Suprapubic skin (tissue), 4 donors: ENCODE measurements around the gene TNFRSF9. TPM values are rescaled to one million over a fixed set of nuclear protein-coding genes. Genes with fewer than 3 reads are reported as not detected.

Experiments
- DNase-seq, 2 donors: peaks; one replicate each; pipeline ENCODE4 v3.0.0-alpha.2; 2019; ENCODE audit warnings: low spot score in 2 of 2
- H3K27ac ChIP-seq: fragments of 200-600 bp; sonication (generic); one replicate; pipeline ENCODE4 v1.5.1; 2019
- H3K27me3 ChIP-seq: fragments of 200-600 bp; sonication (generic); one replicate; pipeline ENCODE4 v1.5.1; 2019
- H3K36me3 ChIP-seq: fragments of 200-600 bp; sonication (generic); one replicate; pipeline ENCODE4 v1.5.1; 2019
- H3K4me1 ChIP-seq: fragments of 200-600 bp; sonication (generic); one replicate; pipeline ENCODE4 v1.5.1; 2019
- H3K4me3 ChIP-seq: fragments of 200-600 bp; sonication (generic); one replicate; pipeline ENCODE4 v1.5.1; 2019; ENCODE audit warnings: mild to moderate bottlenecking
- H3K9me3 ChIP-seq: fragments of 200-600 bp; sonication (generic); one replicate; pipeline ENCODE4 v1.5.1; 2019
- EP300 ChIP-seq: sonication (generic); formaldehyde crosslinking; IDR thresholded peaks from one replicate; pipeline ENCODE4 v1.6.1; 2017; ENCODE audit warnings: antibody characterized with exemption
- POLR2A ChIP-seq, 2 donors: fragments of 450-650 bp; IDR thresholded peaks; one replicate each; pipeline ENCODE4 v1.6.1; 2017; ENCODE audit warnings: antibody characterized with exemption in 2 of 2, mild to moderate bottlenecking in 2 of 2, moderate library complexity in 2 of 2
- POLR2AphosphoS5 ChIP-seq, 3 donors: sonication (generic); formaldehyde crosslinking; IDR thresholded peaks; one replicate each; pipeline ENCODE4 v1.6.1; 2017; ENCODE audit warnings: antibody characterized with exemption in 3 of 3
- WGBS: methylation state at CpG from one replicate; pipeline ENCODE4 v1.1.5; 2018; 5-methylcytosine and 5-hydroxymethylcytosine counted together
- total RNA-seq, 4 donors: library from RNA; depleted of rRNA; stranded (reverse); fragments of >200 nt; gene quantifications; one replicate each; pipeline ENCODE4 v1.1.0, GENCODE V29; 2016
- TF ChIP-seq, protein P1 (sequence below), 2 donors: fragments of 200-600 bp in 1 of 2; fragments of 450-650 bp in 1 of 2; sonication (generic) in 1 of 2; IDR thresholded peaks; one replicate each; pipeline ENCODE4 v1.5.1; 2016 to 2019; ENCODE audit warnings: antibody characterized with exemption in 2 of 2, mild to moderate bottlenecking in 1 of 2, moderate library complexity in 1 of 2

The TNFRSF9 gene
- total RNA-seq, 4 donors from 2014 or later = not detected

- no peak overlapping the region for H3K4me3 ChIP-seq
- H3K27me3 ChIP-seq = peaks cover 6% of the 10 kb centered on the region
- H3K4me1 ChIP-seq = no peaks in the 10 kb centered on the region
- no peaks in the 10 kb centered on the region for H3K9me3 ChIP-seq
- no peak for TF ChIP-seq EP300
- no peak for TF ChIP-seq POLR2A (IDR thresholded peaks at IDR 0.05)
- TF ChIP-seq, protein P1, sequence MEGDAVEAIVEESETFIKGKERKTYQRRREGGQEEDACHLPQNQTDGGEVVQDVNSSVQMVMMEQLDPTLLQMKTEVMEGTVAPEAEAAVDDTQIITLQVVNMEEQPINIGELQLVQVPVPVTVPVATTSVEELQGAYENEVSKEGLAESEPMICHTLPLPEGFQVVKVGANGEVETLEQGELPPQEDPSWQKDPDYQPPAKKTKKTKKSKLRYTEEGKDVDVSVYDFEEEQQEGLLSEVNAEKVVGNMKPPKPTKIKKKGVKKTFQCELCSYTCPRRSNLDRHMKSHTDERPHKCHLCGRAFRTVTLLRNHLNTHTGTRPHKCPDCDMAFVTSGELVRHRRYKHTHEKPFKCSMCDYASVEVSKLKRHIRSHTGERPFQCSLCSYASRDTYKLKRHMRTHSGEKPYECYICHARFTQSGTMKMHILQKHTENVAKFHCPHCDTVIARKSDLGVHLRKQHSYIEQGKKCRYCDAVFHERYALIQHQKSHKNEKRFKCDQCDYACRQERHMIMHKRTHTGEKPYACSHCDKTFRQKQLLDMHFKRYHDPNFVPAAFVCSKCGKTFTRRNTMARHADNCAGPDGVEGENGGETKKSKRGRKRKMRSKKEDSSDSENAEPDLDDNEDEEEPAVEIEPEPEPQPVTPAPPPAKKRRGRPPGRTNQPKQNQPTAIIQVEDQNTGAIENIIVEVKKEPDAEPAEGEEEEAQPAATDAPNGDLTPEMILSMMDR (IDR thresholded peaks at IDR 0.05) = no peak
- no peak for TF ChIP-seq POLR2AphosphoS5 (IDR thresholded peaks at IDR 0.05)
- H3K27ac ChIP-seq = no peak overlapping the region
- H3K36me3 ChIP-seq = no peaks in the 10 kb centered on the region
- no peak for DNase-seq
- 69% methylated on average over 2 of the region's 2 CpGs for WGBS
Observed at GRCh38 chr1:7916501-7916830, 24.2 kb downstream of the TNFRSF9 start.

DNA sequence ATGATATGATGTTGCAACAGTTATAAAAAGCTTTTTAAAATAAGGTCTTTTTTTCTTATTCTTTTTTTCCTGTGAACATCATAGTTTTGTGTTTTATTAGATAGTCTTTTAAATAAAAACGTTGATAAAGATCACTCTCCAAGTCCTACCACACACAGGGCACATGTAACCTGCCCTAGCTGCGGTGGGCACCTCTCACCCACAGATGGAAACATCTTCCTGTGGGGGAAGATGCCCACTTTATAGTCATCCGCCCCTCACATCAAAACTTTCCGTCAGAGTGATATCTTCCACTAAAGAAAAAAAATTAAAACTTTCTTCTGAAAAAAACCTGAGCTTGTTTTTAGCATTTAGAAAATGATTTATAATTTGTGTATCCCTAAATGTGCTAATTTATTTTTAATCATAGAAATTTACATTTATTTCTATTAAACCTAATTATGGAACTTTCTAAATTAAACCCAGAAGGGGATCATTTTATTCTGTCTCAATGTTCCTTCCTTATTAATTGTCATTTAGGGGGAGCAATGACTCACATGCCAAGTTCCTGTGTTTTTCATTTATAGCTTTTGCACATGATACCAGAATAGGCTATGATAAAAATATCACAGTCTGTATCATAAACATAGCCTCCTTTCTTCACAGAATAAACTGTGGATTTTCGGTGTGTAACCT is 24.7 kb downstream of the TNFRSF9 start:
- H3K36me3 ChIP-seq = no peaks in the 10 kb centered on the region
- no peaks in the 10 kb centered on the region for H3K4me1 ChIP-seq
- no peak overlapping the region for H3K4me3 ChIP-seq
- no peak for DNase-seq
- peaks cover 6% of the 10 kb centered on the region for H3K27me3 ChIP-seq
- 64% methylated on average over 5 of the region's 5 CpGs for WGBS
- H3K9me3 ChIP-seq = no peaks in the 10 kb centered on the region
- H3K27ac ChIP-seq = no peak overlapping the region
- TF ChIP-seq POLR2AphosphoS5 (IDR thresholded peaks at IDR 0.05) (no peak), EP300 (no peak), POLR2A (IDR thresholded peaks at IDR 0.05) (no peak)
- TF ChIP-seq, protein P1 (IDR thresholded peaks at IDR 0.05) = no peak

- H3K36me3 ChIP-seq = no peaks in the 10 kb centered on the region
- TF ChIP-seq EP300 (no peak), POLR2AphosphoS5 (IDR thresholded peaks at IDR 0.05) (no peak), POLR2A (IDR thresholded peaks at IDR 0.05) (no peak)
- TF ChIP-seq, protein P1 (IDR thresholded peaks at IDR 0.05) = no peak
- peak in 1 of 2 donors; percentile 48 for DNase-seq
- no peaks in the 10 kb centered on the region for H3K4me1 ChIP-seq
- WGBS = 45% methylated on average over 18 of the region's 18 CpGs
- no peak overlapping the region for H3K27ac ChIP-seq
- no peaks in the 10 kb centered on the region for H3K9me3 ChIP-seq
- no peak overlapping the region for H3K4me3 ChIP-seq
- peaks cover 6% of the 10 kb centered on the region for H3K27me3 ChIP-seq
Observed at GRCh38 chr1:7912743-7913557, 27.7 kb downstream of the TNFRSF9 start.

DNA sequence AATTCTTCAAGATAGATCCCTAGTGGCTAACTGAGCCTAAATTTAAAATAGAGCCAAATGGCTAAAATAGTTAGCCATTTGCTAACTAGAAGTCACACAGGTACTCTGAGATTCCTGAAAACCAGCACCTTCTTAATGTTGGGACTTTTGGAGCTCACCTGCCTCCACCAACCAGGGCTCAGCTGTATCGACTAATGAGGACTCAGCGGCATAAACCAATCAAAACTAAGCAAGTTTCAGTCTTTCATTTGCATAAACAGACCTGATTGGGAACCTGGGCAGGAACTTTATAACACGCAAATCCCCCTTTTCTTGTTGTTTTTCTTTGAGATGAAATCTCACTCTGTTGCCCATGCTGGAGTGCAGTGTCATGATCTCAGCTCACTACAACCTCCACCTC is 28.5 kb downstream of the TNFRSF9 start:
- WGBS = 86% methylated on average over 3 of the region's 3 CpGs

GRCh38 chr1:7905262-7905661 is 35.4 kb downstream of the TNFRSF9 start:
- TF ChIP-seq POLR2AphosphoS5 (IDR thresholded peaks at IDR 0.05) = no peak
- TF ChIP-seq EP300 = no peak
- TF ChIP-seq, protein P1 (IDR thresholded peaks at IDR 0.05) = no peak
- no peak for TF ChIP-seq POLR2A (IDR thresholded peaks at IDR 0.05)
- Histone ChIP-seq H3K4me3 (no peak overlapping the region), H3K27me3 (no peaks in the 10 kb centered on the region), H3K27ac (no peak overlapping the region), H3K9me3 (no peaks in the 10 kb centered on the region), H3K36me3 (no peaks in the 10 kb centered on the region), H3K4me1 (peaks cover 3% of the 10 kb centered on the region)
- 74% methylated on average over 12 of the region's 12 CpGs for WGBS
- no peak for DNase-seq

More for the DNA sequence above, 28.5 kb downstream of the TNFRSF9 start:
- H3K27me3 ChIP-seq = peaks cover 6% of the 10 kb centered on the region
- no peaks in the 10 kb centered on the region for H3K9me3 ChIP-seq
- no peak for DNase-seq
- H3K27ac ChIP-seq = no peak overlapping the region
- H3K36me3 ChIP-seq = no peaks in the 10 kb centered on the region
- H3K4me1 ChIP-seq = no peaks in the 10 kb centered on the region
- TF ChIP-seq POLR2A (IDR thresholded peaks at IDR 0.05) (no peak), EP300 (no peak), POLR2AphosphoS5 (IDR thresholded peaks at IDR 0.05) (no peak)
- TF ChIP-seq, protein P1 (IDR thresholded peaks at IDR 0.05) = no peak
- H3K4me3 ChIP-seq = no peak overlapping the region
